ENCODE results near the gene FLNB. TPM values are rescaled to one million over a fixed set of nuclear protein-coding genes. Genes with fewer than 3 reads are reported as not detected.

Gene FLNB
- total and polyA plus RNA-seq, 2 of the 8 experiments (the other 6 are each of a cell fraction or from before 2014, with no cell fraction given): 72.3 to 118 TPM

GRCh38 chr3:58176827-58177489 lies 168.7 kb downstream of the FLNB start:
- H3K79me1 ChIP-seq (ENCODE audit: low read depth, low read length): no peaks in the 10 kb centered on the region
- H2AK5ac ChIP-seq (ENCODE audit: low read depth, low read length): no peak overlapping the region
- no peaks in the 10 kb centered on the region for H3K36me3 ChIP-seq (ENCODE audit: control insufficient read depth in 2 of 4, insufficient read depth in 4 of 4, low read length in 3 of 4)
- H3K27ac ChIP-seq (ENCODE audit: low read depth, low read length): no peak overlapping the region
- WGBS, 2 experiments (ENCODE audit: extremely low coverage in 1 of 2, insufficient coverage in 1 of 2, insufficient read length in 1 of 2, insufficient replicate concordance in 2 of 2, low coverage in 1 of 2, low lambda C conversion rate in 2 of 2, missing lambda C conversion rate in 1 of 2): 89% methylated on average over 10 of the region's 10 CpGs; no CpG with 5 or more reads in 1 of the 2 experiments
- no peaks in the 10 kb centered on the region for H3K9me3 ChIP-seq (ENCODE audit: insufficient read depth in 2 of 2, low read depth in 1 of 2, low read length in 1 of 2)
- H2BK15ac ChIP-seq (ENCODE audit: low read length): peak overlapping the region; percentile 31; the same call in 1 of the 2 replicates
- no peaks in the 10 kb centered on the region for H3K23me2 ChIP-seq (ENCODE audit: low read depth, low read length)
- peaks cover 0 to 6% (median 2%) of the 10 kb centered on the region in 4 experiments; a peak in 2 of 7 replicates for H3K27me3 ChIP-seq (replicated peaks in 1 of 4; ENCODE audit: control insufficient read depth in 3 of 4, extremely low read depth in 1 of 4, insufficient read depth in 3 of 4, low read length in 3 of 4)
- H3K4ac ChIP-seq (replicated peaks; ENCODE audit: insufficient read length, low read depth, low read length): no peak overlapping the region
- peak overlapping the region in 1 of 4 experiments; percentile 62; a peak in 2 of 8 replicates for H3K4me3 ChIP-seq (ENCODE audit: extremely low read depth in 1 of 4, insufficient read depth in 2 of 4, low read depth in 3 of 4, low read length in 4 of 4)
- DNase-seq (ENCODE audit: low read depth in 1 of 2, low spot score in 2 of 2): no peak
- H3K14ac ChIP-seq (ENCODE audit: insufficient read length): no peak overlapping the region
- no peak overlapping the region for H3K56ac ChIP-seq (replicated peaks; ENCODE audit: insufficient read length, low read depth, low read length)
- H4K91ac ChIP-seq (replicated peaks; ENCODE audit: insufficient read length, low read length): no peak overlapping the region
- TF ChIP-seq ASH2L (IDR thresholded peaks at IDR 0.05; ENCODE audit: low read length): no peak
- TF ChIP-seq CEBPB (IDR thresholded peaks at IDR 0.05; ENCODE audit: low read depth, low read length): no peak
- TF ChIP-seq BACH1 (IDR thresholded peaks at IDR 0.05; ENCODE audit: low read length): no peak
- no peak for TF ChIP-seq KDM4A (IDR thresholded peaks at IDR 0.05; ENCODE audit: low read depth, low read length, severe bottlenecking)
- ChIA-PET POLR2A (ENCODE audit: partially characterized antibody) (interaction anchor here (1.2 to 2.3 kb wide), 4 partner anchors 10 to 129 kb away, joined by 3 to 11 read pairs (median 6); partner anchors contain the start of genes HTD2 and RPP14), CTCF (ENCODE audit: partially characterized antibody) (interaction anchor here (0.6 to 4.3 kb wide), 32 partner anchors 9 to 407 kb away, joined by 3 to 44 read pairs (median 4); partner anchors contain the start of genes HTD2 and RPP14)
- H3K23ac ChIP-seq (ENCODE audit: insufficient read length): no peak overlapping the region
- H4K8ac ChIP-seq (ENCODE audit: extremely low read depth, insufficient read depth, low read length): no peak overlapping the region
- H3K4me1 ChIP-seq (replicated peaks in 1 of 4; ENCODE audit: control insufficient read depth in 3 of 4, insufficient read depth in 4 of 4, low read length in 3 of 4): peaks cover 4 to 24% (median 15%) of the 10 kb centered on the region in 4 experiments
- peaks cover 0 to 1% of the 10 kb centered on the region in 2 experiments for H4K20me1 ChIP-seq (replicated peaks in 1 of 2; ENCODE audit: control insufficient read depth in 1 of 2, insufficient read depth in 2 of 2, low read length in 2 of 2)
- no peak for FAIRE-seq
- H2BK120ac ChIP-seq (replicated peaks; ENCODE audit: low read depth, low read length): no peak overlapping the region
- no peak overlapping the region for H2AFZ ChIP-seq (ENCODE audit: low read length)
- H2BK12ac ChIP-seq (ENCODE audit: low read depth, low read length): no peak overlapping the region
- no peak overlapping the region for H4K5ac ChIP-seq (ENCODE audit: insufficient read length, low read depth, low read length)
- H3K4me2 ChIP-seq (ENCODE audit: insufficient read depth in 1 of 2, low read depth in 2 of 2, low read length in 2 of 2): 0 out of 4 replicates have a peak overlapping the region, but pooled peaks of 1 of the 2 experiments have one; percentile 1
- no peak overlapping the region for H3K18ac ChIP-seq (ENCODE audit: extremely low read depth, low read length)
- H2BK5ac ChIP-seq (ENCODE audit: low read depth, low read length): no peak overlapping the region
- no peak overlapping the region for H3K9ac ChIP-seq (replicated peaks in 1 of 4; ENCODE audit: extremely low read depth in 1 of 4, low read depth in 3 of 4, low read length in 3 of 4)
- H2BK20ac ChIP-seq (ENCODE audit: low read length): no peak overlapping the region
- no peaks in the 10 kb centered on the region for H3K79me2 ChIP-seq (ENCODE audit: control insufficient read depth in 1 of 2, insufficient read depth in 2 of 2, low read length in 2 of 2)
